Tibial artery (tissue), 4 donors: ENCODE data around the gene MEX3B.

Experiments used
- DNase-seq, 2 donors: peaks; one replicate each; pipeline ENCODE4 v3.0.0-alpha.2; 2019
- H3K27ac ChIP-seq, 2 donors: fragments of 200-600 bp; sonication (generic) in 1 of 2; 1 replicate in 1 of 2; 2 replicates in 1 of 2; pipeline ENCODE4 v1.5.1; 2018 to 2019; ENCODE audit warnings: mild to moderate bottlenecking in 1 of 2
- H3K27me3 ChIP-seq, 2 donors: fragments of 200-600 bp; sonication (generic) in 1 of 2; one replicate each; pipeline versions ENCODE4 v1.5.1 to v1.6.0; 2016 to 2019
- H3K36me3 ChIP-seq, 3 donors: fragments of 200-600 bp; sonication (generic) in 2 of 3; one replicate each; pipeline ENCODE4 v1.5.1; 2016 to 2019; ENCODE audit warnings: mild to moderate bottlenecking in 2 of 3
- H3K4me1 ChIP-seq, 4 donors: fragments of 200-600 bp; sonication (generic) in 2 of 4; 1 replicate in 3 of 4; 2 replicates in 1 of 4; pipeline ENCODE4 v1.5.1; 2016 to 2019
- H3K4me3 ChIP-seq, 2 donors: fragments of 200-600 bp; sonication (generic) in 1 of 2; 1 replicate in 1 of 2; 2 replicates in 1 of 2; pipeline ENCODE4 v1.5.1; 2018 to 2019; ENCODE audit warnings: mild to moderate bottlenecking in 2 of 2
- H3K9me3 ChIP-seq, 3 donors: fragments of 200-600 bp; sonication (generic) in 1 of 3; one replicate each; pipeline ENCODE4 v1.5.1; 2016 to 2019
- CTCF ChIP-seq, 2 experiments: fragments of 200-600 bp in 1 of 2; fragments of 450-650 bp in 1 of 2; IDR thresholded peaks; one replicate each; pipeline ENCODE4 v1.5.1; 2017 to 2019; ENCODE audit warnings: antibody characterized with exemption in 2 of 2, mild to moderate bottlenecking in 1 of 2, moderate library complexity in 1 of 2
- intact Hi-C: fragments of 100-400 bp; cut with DNase I; formaldehyde crosslinking; loops from one replicate; pipeline ENCODE4 v1.15.0; 2023; ENCODE audit warnings: low total_unique reads

The MEX3B gene

GRCh38 chr15:82066455-82066854 lies 20.6 kb upstream of the MEX3B start:
- intact Hi-C loops = no loop called here

GRCh38 chr15:82064824-82065223 lies 19.0 kb upstream of the MEX3B start:
- H3K9me3 ChIP-seq = no peaks in the 10 kb centered on the region
- intact Hi-C loops = no loop called here
- H3K4me3 ChIP-seq = no peak overlapping the region
- H3K27me3 ChIP-seq = peaks cover 0 to 33% of the 10 kb centered on the region in 2 donors
- no peaks in the 10 kb centered on the region for H3K4me1 ChIP-seq
- H3K36me3 ChIP-seq = no peaks in the 10 kb centered on the region
- no peak overlapping the region for H3K27ac ChIP-seq
- TF ChIP-seq CTCF (IDR thresholded peaks at IDR 0.05) = no peak
- DNase-seq = no peak

More at GRCh38 chr15:82066455-82066854, 20.6 kb upstream of the MEX3B start:
- Histone ChIP-seq H3K4me1 (no peaks in the 10 kb centered on the region), H3K4me3 (no peak overlapping the region), H3K27me3 (peaks cover 0 to 26% of the 10 kb centered on the region in 2 donors), H3K36me3 (no peaks in the 10 kb centered on the region), H3K27ac (no peak overlapping the region), H3K9me3 (no peaks in the 10 kb centered on the region)
- DNase-seq = no peak
- TF ChIP-seq CTCF (IDR thresholded peaks at IDR 0.05) = no peak

- peaks cover 0 to 52% of the 10 kb centered on the region in 2 donors for H3K27me3 ChIP-seq
- no peak overlapping the region for H3K4me3 ChIP-seq
- no peak for TF ChIP-seq CTCF (IDR thresholded peaks at IDR 0.05)
- no peaks in the 10 kb centered on the region for H3K36me3 ChIP-seq
- intact Hi-C loops = no loop called here
- no peak for DNase-seq
- no peak overlapping the region for H3K27ac ChIP-seq
- H3K4me1 ChIP-seq = no peaks in the 10 kb centered on the region
- H3K9me3 ChIP-seq = no peaks in the 10 kb centered on the region
Measured at GRCh38 chr15:82062479-82063454, 16.9 kb upstream of the MEX3B start.

- H3K9me3 ChIP-seq = no peaks in the 10 kb centered on the region
- no peak overlapping the region for H3K27ac ChIP-seq
- no peaks in the 10 kb centered on the region for H3K36me3 ChIP-seq
- H3K4me3 ChIP-seq = no peak overlapping the region
- no peaks in the 10 kb centered on the region for H3K4me1 ChIP-seq
- H3K27me3 ChIP-seq = peaks cover 0 to 68% of the 10 kb centered on the region in 2 donors
- no peak for DNase-seq
- no peak for TF ChIP-seq CTCF (IDR thresholded peaks at IDR 0.05)
- intact Hi-C loops = no loop called here
Measured at GRCh38 chr15:82060817-82061216, 15.0 kb upstream of the MEX3B start.

- no peak for TF ChIP-seq CTCF (IDR thresholded peaks at IDR 0.05)
- Histone ChIP-seq H3K4me3 (no peak overlapping the region), H3K27ac (no peak overlapping the region), H3K36me3 (no peaks in the 10 kb centered on the region), H3K9me3 (no peaks in the 10 kb centered on the region), H3K27me3 (peaks cover 0 to 64% of the 10 kb centered on the region in 2 donors), H3K4me1 (no peaks in the 10 kb centered on the region)
- intact Hi-C loops = no loop called here
- DNase-seq = no peak
Measured at GRCh38 chr15:82058517-82059204, 12.8 kb upstream of the MEX3B start.
